Testis (tissue), 3 donors: ENCODE measurements around the gene C19orf25. TPM values are rescaled to one million over a fixed set of nuclear protein-coding genes. Genes with fewer than 3 reads are reported as not detected.
A peak's percentile ranks its signal among the peaks of the same experiment; 100 is the strongest.

ENCODE experiments used
- DNase-seq: peaks from one replicate; pipeline ENCODE4 v3.0.0-alpha.2; 2019
- H3K27ac ChIP-seq, 2 donors: fragments of 200-600 bp; sonication (generic); one replicate each; pipeline ENCODE4 v1.5.1; 2019
- H3K27me3 ChIP-seq: fragments of 200-600 bp; sonication (generic); one replicate; pipeline ENCODE4 v1.5.1; 2019
- H3K36me3 ChIP-seq: fragments of 200-600 bp; sonication (generic); one replicate; pipeline ENCODE4 v1.5.1; 2017; ENCODE audit warnings: low read depth; ENCODE audit errors: missing control alignments
- H3K4me1 ChIP-seq: fragments of 200-600 bp; sonication (generic); one replicate; pipeline ENCODE4 v1.5.1; 2019
- H3K4me3 ChIP-seq, 2 donors: fragments of 200-600 bp; sonication (generic); one replicate each; pipeline ENCODE4 v1.5.1; 2017 to 2019
- H3K9me3 ChIP-seq: fragments of 200-600 bp; sonication (generic); one replicate; pipeline ENCODE4 v1.5.1; 2017
- CTCF ChIP-seq, 3 experiments: fragments of 450-650 bp in 2 of 3; fragments of 200-600 bp in 1 of 3; sonication (generic) in 1 of 3; IDR thresholded peaks; one replicate each; pipeline ENCODE4 v1.5.1; 2016 to 2019; ENCODE audit warnings: antibody characterized with exemption in 3 of 3, mild to moderate bottlenecking in 2 of 3, moderate library complexity in 1 of 3
- POLR2A ChIP-seq: fragments of 450-650 bp; IDR thresholded peaks from one replicate; pipeline ENCODE4 v1.6.1; 2017; ENCODE audit warnings: antibody characterized with exemption, mild to moderate bottlenecking, moderate library complexity
- WGBS, 2 donors: methylation state at CpG; one replicate each; pipeline ENCODE4 v1.1.5; 2018; 5-methylcytosine and 5-hydroxymethylcytosine counted together
- intact Hi-C: fragments of 100-400 bp; cut with DNase I; formaldehyde crosslinking; loops from one replicate; pipeline ENCODE4 v1.15.1; 2023; ENCODE audit warnings: low total_unique reads
- polyA plus RNA-seq: library from polyadenylated mRNA; stranded (reverse); fragments of 350-450 nt; fragmentation: Illumina TruSeq; extraction: RNeasy Lipid Tissue Mini Kit (QIAGEN cat#74804); gene quantifications from one replicate; pipeline ENCODE4 v1.2.3, GENCODE V29; 2014; ENCODE audit warnings: low read depth, low replicate concordance; ENCODE audit not compliant: insufficient read depth
- total RNA-seq, 2 donors: library from RNA; depleted of rRNA; stranded (reverse); fragments of >200 nt; gene quantifications; one replicate each; pipeline ENCODE4 v1.2.3, GENCODE V29; 2016

Gene C19orf25
- total and polyA plus RNA-seq, 3 donors from 2014 or later, result 39.3 to 72.5 (median 55.4) TPM

- Histone ChIP-seq H3K4me3 (no peak overlapping the region), H3K9me3 (no peaks in the 10 kb centered on the region), H3K27me3 (no peaks in the 10 kb centered on the region), H3K4me1 (peaks cover 17% of the 10 kb centered on the region), H3K36me3 (no peaks in the 10 kb centered on the region), H3K27ac (no peak overlapping the region)
- WGBS, 2 donors, result 58% methylated on average over 37 of the region's 41 CpGs; no CpG with 5 or more reads in 1 of the 2 donors
- DNase-seq, result no peak
- intact Hi-C loops, result no loop called here
- no peak for TF ChIP-seq CTCF (IDR thresholded peaks at IDR 0.05)
- TF ChIP-seq POLR2A, result no peak
These were observed 13.0 kb downstream of the C19orf25 start for GRCh38 chr19:1466018-1466460.

GRCh38 chr19:1465191-1466016 lies 13.6 kb downstream of the C19orf25 start:
- no peak overlapping the region for H3K4me3 ChIP-seq
- H3K9me3 ChIP-seq, result no peaks in the 10 kb centered on the region

GRCh38 chr19:1461862-1462261 lies 17.2 kb downstream of the C19orf25 start:
- intact Hi-C loops, result no loop called here
- no peak for DNase-seq
- Histone ChIP-seq H3K27me3 (no peaks in the 10 kb centered on the region), H3K27ac (no peak overlapping the region), H3K4me3 (no peak overlapping the region), H3K36me3 (no peaks in the 10 kb centered on the region), H3K4me1 (peaks cover 6% of the 10 kb centered on the region), H3K9me3 (no peaks in the 10 kb centered on the region)
- TF ChIP-seq CTCF (IDR thresholded peaks at IDR 0.05) (no peak), POLR2A (no peak)
- WGBS, 2 donors, result 96% methylated on average over 9 to 24 of the region's 24 CpGs

More at GRCh38 chr19:1465191-1466016, 13.6 kb downstream of the C19orf25 start:
- intact Hi-C loops, result no loop called here
- H3K27ac ChIP-seq, result no peak overlapping the region
- peaks cover 13% of the 10 kb centered on the region for H3K4me1 ChIP-seq
- no peaks in the 10 kb centered on the region for H3K36me3 ChIP-seq
- TF ChIP-seq POLR2A (no peak), CTCF (IDR thresholded peaks at IDR 0.05) (peak; percentile 41 to 56 (median 47))
- DNase-seq, result peak; percentile 78
- WGBS, 2 donors, result 64 to 86% methylated on average over 17 to 51 of the region's 83 CpGs
- no peaks in the 10 kb centered on the region for H3K27me3 ChIP-seq

- intact Hi-C loops, result no loop called here
- H3K36me3 ChIP-seq, result no peaks in the 10 kb centered on the region
- WGBS, 2 donors, result 89 to 90% methylated on average over 12 to 36 of the region's 36 CpGs
These were observed 18.7 kb downstream of the C19orf25 start for GRCh38 chr19:1460033-1460995.

More at GRCh38 chr19:1460033-1460995, 18.7 kb downstream of the C19orf25 start:
- Histone ChIP-seq H3K9me3 (no peaks in the 10 kb centered on the region), H3K27ac (no peak overlapping the region), H3K27me3 (no peaks in the 10 kb centered on the region), H3K4me1 (peaks cover 1% of the 10 kb centered on the region), H3K4me3 (no peak overlapping the region)
- TF ChIP-seq POLR2A (no peak), CTCF (IDR thresholded peaks at IDR 0.05) (no peak)
- no peak for DNase-seq
